CD4-positive, alpha-beta T cell (primary cell): ENCODE results near the gene ANGPTL2. TPM values are rescaled to one million over a fixed set of nuclear protein-coding genes. Genes with fewer than 3 reads are reported as not detected.

Experiments
- ATAC-seq: fragments of 200-7000 bp; cut with Tn5 transposase; one replicate; pipeline ENCODE4 v1.10.0; 2022; ENCODE audit warnings: mild to moderate bottlenecking; ENCODE audit not compliant: poor library complexity
- CTCF ChIA-PET: fragments of 350-600 bp; sonication (Branson Sonifier 250); formaldehyde crosslinking; loops from one replicate; lab custom pipeline; 2021; ENCODE audit warnings: antibody characterized with exemption, inconsistent platforms; lab: Charles Lee
- POLR2A ChIA-PET: fragments of 350-600 bp; sonication (Branson Sonifier 250); formaldehyde crosslinking; loops from one replicate; lab custom pipeline; 2021; ENCODE audit warnings: antibody characterized with exemption, inconsistent platforms; lab: Charles Lee
- DNase-seq, 14 experiments: peaks; one replicate each; pipeline ENCODE4 v3.0.0-alpha.2; 2013 to 2020; ENCODE audit warnings: mixed read lengths in 2 of 14
- H3K27ac ChIP-seq, 2 donors: one replicate each; pipeline versions ENCODE4 v1.5.1 to v1.7.0; 2013; ENCODE audit warnings: low read length in 2 of 2, low read depth in 1 of 2, mild to moderate bottlenecking in 1 of 2
- H3K27me3 ChIP-seq, 2 experiments: 1 replicate in 1 of 2; 2 replicates in 1 of 2; pipeline versions ENCODE4 v1.6.1 to v1.7.0; 2013; ENCODE audit warnings: low read length in 2 of 2, control low read depth in 1 of 2, mild to moderate bottlenecking in 1 of 2, moderate library complexity in 1 of 2; ENCODE audit not compliant: insufficient read depth in 2 of 2, control insufficient read depth in 1 of 2
- H3K36me3 ChIP-seq: one replicate; pipeline ENCODE4 v1.6.1; 2013; ENCODE audit warnings: low read length, control low read depth; ENCODE audit not compliant: insufficient read depth
- H3K4me1 ChIP-seq: one replicate; pipeline ENCODE4 v1.6.1; 2013; ENCODE audit warnings: low read length, control low read depth; ENCODE audit not compliant: insufficient read depth
- H3K4me3 ChIP-seq: one replicate; pipeline ENCODE4 v1.5.1; 2013; ENCODE audit warnings: mild to moderate bottlenecking, low read length, moderate library complexity
- H3K9me3 ChIP-seq, 2 experiments: 1 replicate in 1 of 2; 2 replicates in 1 of 2; pipeline versions ENCODE4 v1.6.1 to v1.7.0; 2013; ENCODE audit warnings: low read length in 2 of 2, mild to moderate bottlenecking in 2 of 2, control low read depth in 1 of 2, moderate library complexity in 1 of 2; ENCODE audit not compliant: control insufficient read depth in 1 of 2, insufficient read depth in 1 of 2
- H3K27ac Mint-ChIP-seq: one replicate; pipeline ENCODE4 v1.8.0; 2020; ENCODE audit warnings: mixed read lengths
- H3K27me3 Mint-ChIP-seq: one replicate; pipeline ENCODE4 v1.8.0; 2021; ENCODE audit warnings: mixed read lengths
- H3K36me3 Mint-ChIP-seq: one replicate; pipeline ENCODE4 v1.8.0; 2021; ENCODE audit warnings: low read depth, mixed read lengths
- H3K4me1 Mint-ChIP-seq: one replicate; pipeline ENCODE4 v1.8.0; 2021; ENCODE audit warnings: low read depth, mixed read lengths
- H3K4me3 Mint-ChIP-seq: one replicate; pipeline ENCODE4 v1.8.0; 2020; ENCODE audit warnings: mild to moderate bottlenecking, mixed read lengths
- H3K9me3 Mint-ChIP-seq: one replicate; pipeline ENCODE4 v1.8.0; 2020; ENCODE audit warnings: mixed read lengths
- CTCF ChIP-seq: fragments of 200-600 bp; IDR thresholded peaks from one replicate; pipeline ENCODE4 v1.8.0; 2022; ENCODE audit warnings: antibody characterized with exemption, mild to moderate bottlenecking
- intact Hi-C, 2 experiments: fragments of 100-400 bp; cut with DNase I in 1 of 2; cut with micrococcal nuclease in 1 of 2; formaldehyde crosslinking; loops; one replicate each; pipeline versions ENCODE4 v1.15.1 to v1.9.0; 2023 to 2025; cut with DNase I, micrococcal nuclease
- total RNA-seq, 174 experiments: library from RNA in 2 of 174; stranded (reverse) in 2 of 174; gene quantifications; one replicate each; pipeline ENCODE4 v1.2.3 and lab custom pipeline; 2021 to 2026

Gene ANGPTL2
- total RNA-seq, 2 experiments from 2014 or later, result not detected

GRCh38 chr9:127162046-127162863 lies 39.8 kb upstream of the ANGPTL2 start:
- H3K4me3 Mint-ChIP-seq, result no peak overlapping the region
- H3K27ac Mint-ChIP-seq, result no peak overlapping the region
- ChIA-PET POLR2A (interaction anchor here (0.6 to 1.2 kb wide), 2 partner anchors 12 to 220 kb away, joined by 3 read pairs; no protein-coding TSS in a partner anchor), CTCF (interaction anchor here (1.9 kb wide), 1 partner anchor 222 kb away, joined by 5 read pairs; no protein-coding TSS in a partner anchor)
- no peak overlapping the region for H3K4me3 ChIP-seq
- no peaks in the 10 kb centered on the region for H3K36me3 ChIP-seq
- no peaks in the 10 kb centered on the region for H3K9me3 Mint-ChIP-seq
- no peaks in the 10 kb centered on the region for H3K9me3 ChIP-seq
- H3K4me1 Mint-ChIP-seq, result peaks cover 20% of the 10 kb centered on the region
- H3K4me1 ChIP-seq, result no peaks in the 10 kb centered on the region
- no peaks in the 10 kb centered on the region for H3K27me3 ChIP-seq
- H3K27me3 Mint-ChIP-seq, result no peaks in the 10 kb centered on the region
- peak in 2 of 14 experiments; percentile 2 to 10 for DNase-seq
- no peak overlapping the region for H3K27ac ChIP-seq
- intact Hi-C loops, result no loop called here
- no peaks in the 10 kb centered on the region for H3K36me3 Mint-ChIP-seq
- TF ChIP-seq CTCF, result no peak
- ATAC-seq, result peak; percentile 48

- H3K27me3 ChIP-seq, result no peaks in the 10 kb centered on the region
- no peak overlapping the region for H3K27ac ChIP-seq
- no peak overlapping the region for H3K4me3 Mint-ChIP-seq
- intact Hi-C loops, result no loop called here
- no peak for DNase-seq
- H3K27ac Mint-ChIP-seq, result no peak overlapping the region
- no peaks in the 10 kb centered on the region for H3K4me1 ChIP-seq
- ATAC-seq, result no peak
- H3K4me3 ChIP-seq, result no peak overlapping the region
- TF ChIP-seq CTCF, result no peak
- H3K4me1 Mint-ChIP-seq, result peaks cover 20% of the 10 kb centered on the region
- ChIA-PET POLR2A (no interaction called here), CTCF (interaction anchor here (1.9 kb wide), 1 partner anchor 221 kb away, joined by 5 read pairs; no protein-coding TSS in a partner anchor)
- no peaks in the 10 kb centered on the region for H3K27me3 Mint-ChIP-seq
- H3K9me3 ChIP-seq, result no peaks in the 10 kb centered on the region
- H3K9me3 Mint-ChIP-seq, result no peaks in the 10 kb centered on the region
- no peaks in the 10 kb centered on the region for H3K36me3 Mint-ChIP-seq
- no peaks in the 10 kb centered on the region for H3K36me3 ChIP-seq
Measured at GRCh38 chr9:127161081-127161624, 38.7 kb upstream of the ANGPTL2 start.

- H3K9me3 Mint-ChIP-seq, result no peaks in the 10 kb centered on the region
- ATAC-seq (no peak), DNase-seq (no peak)
- TF ChIP-seq CTCF, result no peak
- Histone ChIP-seq H3K27ac (no peak overlapping the region), H3K4me1 (peaks cover 3% of the 10 kb centered on the region), H3K36me3 (no peaks in the 10 kb centered on the region), H3K4me3 (no peak overlapping the region), H3K27me3 (no peaks in the 10 kb centered on the region), H3K9me3 (no peaks in the 10 kb centered on the region)
- CTCF ChIA-PET, result no interaction called here
- H3K27ac Mint-ChIP-seq, result no peak overlapping the region
- no peaks in the 10 kb centered on the region for H3K27me3 Mint-ChIP-seq
- POLR2A ChIA-PET, result no interaction called here
- no peak overlapping the region for H3K4me3 Mint-ChIP-seq
- no peaks in the 10 kb centered on the region for H3K36me3 Mint-ChIP-seq
- intact Hi-C loops, result no loop called here
- peaks cover 25% of the 10 kb centered on the region for H3K4me1 Mint-ChIP-seq
Measured at GRCh38 chr9:127159949-127160610, 37.6 kb upstream of the ANGPTL2 start.
